SK-N-SH treated with all-trans-retinoic acid at 6 μM for 48 hours (cell line): ENCODE results near the gene PRLH.

Experiments
- ISL1 ChIP-seq: fragments of 250-450 bp; sonication (Bioruptor Pico); IDR thresholded peaks from 2 replicates; pipeline ENCODE4 v2.1.2; 2022; ENCODE audit warnings: mild to moderate bottlenecking, moderate library complexity
- PATZ1 ChIP-seq: fragments of 250-450 bp; sonication (Bioruptor Pico); IDR thresholded peaks from 2 replicates; pipeline ENCODE4 v1.8.0; 2020; ENCODE audit warnings: mild to moderate bottlenecking, moderate library complexity, borderline replicate concordance
- RARB ChIP-seq: fragments of 250-450 bp; sonication (Bioruptor Pico); IDR thresholded peaks from 2 replicates; pipeline ENCODE4 v1.8.0; 2021; ENCODE audit warnings: mild to moderate bottlenecking, moderate library complexity
- SNAI2 ChIP-seq: fragments of 250-450 bp; sonication (Bioruptor Pico); IDR thresholded peaks from 2 replicates; pipeline ENCODE4 v1.5.0; 2020; ENCODE audit warnings: mild to moderate bottlenecking, moderate library complexity
- TCF4 ChIP-seq: fragments of 250-450 bp; sonication (Bioruptor Pico); IDR thresholded peaks from 2 replicates; pipeline ENCODE4 v1.8.0; 2021; ENCODE audit warnings: mild to moderate bottlenecking, moderate library complexity, borderline replicate concordance
- TF ChIP-seq, protein P1 (sequence below): fragments of 250-450 bp; sonication (Bioruptor Pico); IDR thresholded peaks from 2 replicates; pipeline ENCODE4 v1.5.0; 2020; ENCODE audit warnings: mild to moderate bottlenecking, moderate library complexity

DNA sequence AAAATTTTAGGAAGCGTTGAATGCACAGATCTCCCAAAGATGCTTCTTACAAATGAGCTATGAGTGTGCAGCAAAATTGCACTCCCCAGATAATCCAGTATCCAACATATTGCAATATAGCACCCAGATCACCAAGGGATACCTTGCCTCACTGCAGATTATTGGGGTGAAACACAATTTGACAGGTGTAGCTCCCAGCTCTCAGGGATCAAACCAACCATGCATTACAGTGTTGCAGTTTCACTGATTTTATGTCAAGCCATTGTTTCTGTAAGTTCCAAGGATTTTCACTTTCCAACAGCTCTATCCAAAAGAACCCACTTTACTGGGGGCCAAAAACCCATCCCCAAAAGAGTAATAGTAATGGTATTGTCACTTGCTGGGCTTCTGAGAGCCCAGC is 10.8 kb upstream of the PRLH start:
- TF ChIP-seq TCF4 (CRISPR knock-in tag) = no peak
- TF ChIP-seq ISL1 (CRISPR knock-in tag) = no peak
- no peak for TF ChIP-seq SNAI2 (CRISPR knock-in tag)
- no peak for TF ChIP-seq PATZ1 (CRISPR knock-in tag)
- TF ChIP-seq, protein P1, sequence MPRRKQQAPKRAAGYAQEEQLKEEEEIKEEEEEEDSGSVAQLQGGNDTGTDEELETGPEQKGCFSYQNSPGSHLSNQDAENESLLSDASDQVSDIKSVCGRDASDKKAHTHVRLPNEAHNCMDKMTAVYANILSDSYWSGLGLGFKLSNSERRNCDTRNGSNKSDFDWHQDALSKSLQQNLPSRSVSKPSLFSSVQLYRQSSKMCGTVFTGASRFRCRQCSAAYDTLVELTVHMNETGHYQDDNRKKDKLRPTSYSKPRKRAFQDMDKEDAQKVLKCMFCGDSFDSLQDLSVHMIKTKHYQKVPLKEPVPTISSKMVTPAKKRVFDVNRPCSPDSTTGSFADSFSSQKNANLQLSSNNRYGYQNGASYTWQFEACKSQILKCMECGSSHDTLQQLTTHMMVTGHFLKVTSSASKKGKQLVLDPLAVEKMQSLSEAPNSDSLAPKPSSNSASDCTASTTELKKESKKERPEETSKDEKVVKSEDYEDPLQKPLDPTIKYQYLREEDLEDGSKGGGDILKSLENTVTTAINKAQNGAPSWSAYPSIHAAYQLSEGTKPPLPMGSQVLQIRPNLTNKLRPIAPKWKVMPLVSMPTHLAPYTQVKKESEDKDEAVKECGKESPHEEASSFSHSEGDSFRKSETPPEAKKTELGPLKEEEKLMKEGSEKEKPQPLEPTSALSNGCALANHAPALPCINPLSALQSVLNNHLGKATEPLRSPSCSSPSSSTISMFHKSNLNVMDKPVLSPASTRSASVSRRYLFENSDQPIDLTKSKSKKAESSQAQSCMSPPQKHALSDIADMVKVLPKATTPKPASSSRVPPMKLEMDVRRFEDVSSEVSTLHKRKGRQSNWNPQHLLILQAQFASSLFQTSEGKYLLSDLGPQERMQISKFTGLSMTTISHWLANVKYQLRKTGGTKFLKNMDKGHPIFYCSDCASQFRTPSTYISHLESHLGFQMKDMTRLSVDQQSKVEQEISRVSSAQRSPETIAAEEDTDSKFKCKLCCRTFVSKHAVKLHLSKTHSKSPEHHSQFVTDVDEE (CRISPR knock-in tag) = no peak
- TF ChIP-seq RARB (CRISPR knock-in tag) = no peak
